ENCODE results near the gene KCNB1.

The KCNB1 gene

DNA sequence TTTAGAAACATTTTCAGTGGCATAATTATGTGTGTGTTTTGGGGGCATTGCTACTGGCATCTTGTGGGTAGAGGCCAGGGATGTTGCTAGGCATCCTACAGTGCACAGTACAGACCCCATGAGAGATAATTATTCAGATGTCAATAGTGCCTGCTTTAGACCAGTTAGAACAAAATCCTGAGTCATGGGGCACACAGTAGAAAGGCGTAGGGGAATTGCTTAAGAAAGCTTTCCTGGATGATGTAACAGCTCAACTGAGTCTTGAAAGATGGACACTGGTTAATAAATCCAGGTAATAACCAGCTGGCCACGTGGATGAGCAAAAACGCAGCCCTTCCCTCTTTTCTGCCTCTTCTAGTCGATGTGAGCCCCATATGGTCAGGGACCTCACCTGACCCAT, 51.1 kb downstream of the KCNB1 start:
- H3K4me1 ChIP-seq (ENCODE audit: control insufficient read depth in 2 of 2, insufficient read depth in 1 of 2, low read depth in 1 of 2, low read length in 2 of 2) = no peaks in the 10 kb centered on the region
- no peaks in the 10 kb centered on the region for H3K36me3 ChIP-seq (replicated peaks in 1 of 2; ENCODE audit: control insufficient read depth in 2 of 2, insufficient read depth in 2 of 2, low read length in 2 of 2)
- no peaks in the 10 kb centered on the region for H3K9me3 ChIP-seq (replicated peaks in 1 of 2; ENCODE audit: control insufficient read depth in 2 of 2, insufficient read depth in 1 of 2, low read depth in 1 of 2, low read length in 2 of 2)
- H3K9ac ChIP-seq (ENCODE audit: low read depth, low read length, poor library complexity) = no peak overlapping the region
- no peak overlapping the region for H2AFZ ChIP-seq (ENCODE audit: low read length)
- no CpG with 5 or more reads among the region's 4 CpGs for WGBS, 2 donors (ENCODE audit: extremely low coverage in 2 of 2, insufficient read length in 2 of 2, insufficient replicate concordance in 1 of 2)
- peaks cover 0 to 8% (median 0%) of the 10 kb centered on the region in 3 experiments for H3K27me3 ChIP-seq (ENCODE audit: control insufficient read depth in 3 of 3, insufficient read depth in 3 of 3, low read depth in 1 of 3, low read length in 3 of 3)
- no peak overlapping the region for H2BK12ac ChIP-seq (ENCODE audit: low read length)
- H3K18ac ChIP-seq (ENCODE audit: low read length) = no peak overlapping the region
- H3K14ac ChIP-seq (ENCODE audit: low read length) = no peak overlapping the region
- H3K4ac ChIP-seq (ENCODE audit: low read length) = no peak overlapping the region
- H3K79me1 ChIP-seq (ENCODE audit: low read depth, low read length) = no peaks in the 10 kb centered on the region
- no peak overlapping the region for H2BK15ac ChIP-seq (ENCODE audit: low read length)
- no peak overlapping the region for H2BK5ac ChIP-seq (ENCODE audit: low read length)
- H3K4me2 ChIP-seq (ENCODE audit: insufficient read depth, low read length, poor library complexity, severe bottlenecking) = no peak overlapping the region
- H3K27ac ChIP-seq (replicated peaks; ENCODE audit: low read length) = no peak overlapping the region
- no peak overlapping the region for H2AK5ac ChIP-seq (ENCODE audit: low read depth, low read length)
- no peak overlapping the region for H4K8ac ChIP-seq (ENCODE audit: low read depth, low read length)
- no peak overlapping the region for H3K23ac ChIP-seq (ENCODE audit: low read depth, low read length, poor library complexity)
- no peak overlapping the region for H3K4me3 ChIP-seq (ENCODE audit: low read length in 2 of 2)
- DNase-seq (ENCODE audit: low spot score) = no peak
- H2BK120ac ChIP-seq (ENCODE audit: low read depth, low read length) = no peak overlapping the region
- no peak overlapping the region for H4K91ac ChIP-seq (ENCODE audit: low read depth, low read length, poor library complexity)

DNA sequence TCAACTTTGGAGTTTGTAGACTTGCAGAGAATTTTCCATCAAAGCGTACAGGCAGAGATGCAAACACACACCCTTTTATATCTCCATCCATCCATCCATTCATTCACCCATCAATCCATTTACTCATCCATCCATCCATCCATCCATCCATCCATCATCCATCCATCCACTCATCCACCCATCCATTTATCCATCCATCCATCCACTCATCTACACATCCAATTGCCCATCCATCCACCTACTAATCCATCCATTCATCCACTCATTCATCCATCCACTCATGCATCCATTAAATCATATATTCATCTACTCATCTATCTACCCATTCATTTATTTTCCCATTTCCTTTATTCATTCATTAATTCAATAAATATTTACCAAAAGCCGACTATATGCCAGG, 52.1 kb downstream of the KCNB1 start:
- no peak overlapping the region for H3K4me3 ChIP-seq (ENCODE audit: low read length in 2 of 2)
- no peak overlapping the region for H3K27ac ChIP-seq (replicated peaks; ENCODE audit: low read length)
- no peaks in the 10 kb centered on the region for H3K79me1 ChIP-seq (ENCODE audit: low read depth, low read length)
- H2BK5ac ChIP-seq (ENCODE audit: low read length) = no peak overlapping the region
- H4K91ac ChIP-seq (ENCODE audit: low read depth, low read length, poor library complexity) = no peak overlapping the region
- H2BK15ac ChIP-seq (ENCODE audit: low read length) = no peak overlapping the region
- no peak overlapping the region for H4K8ac ChIP-seq (ENCODE audit: low read depth, low read length)
- no peak overlapping the region for H3K14ac ChIP-seq (ENCODE audit: low read length)
- peaks cover 0 to 8% (median 0%) of the 10 kb centered on the region in 3 experiments for H3K27me3 ChIP-seq (ENCODE audit: control insufficient read depth in 3 of 3, insufficient read depth in 3 of 3, low read depth in 1 of 3, low read length in 3 of 3)
- no peak overlapping the region for H3K9ac ChIP-seq (ENCODE audit: low read depth, low read length, poor library complexity)
- no peaks in the 10 kb centered on the region for H3K36me3 ChIP-seq (replicated peaks in 1 of 2; ENCODE audit: control insufficient read depth in 2 of 2, insufficient read depth in 2 of 2, low read length in 2 of 2)
- H3K18ac ChIP-seq (ENCODE audit: low read length) = no peak overlapping the region
- no peak overlapping the region for H2AK5ac ChIP-seq (ENCODE audit: low read depth, low read length)
- no peak overlapping the region for H3K23ac ChIP-seq (ENCODE audit: low read depth, low read length, poor library complexity)
- no peak overlapping the region for H2AFZ ChIP-seq (ENCODE audit: low read length)
- WGBS, 2 donors (ENCODE audit: extremely low coverage in 2 of 2, insufficient read length in 2 of 2, insufficient replicate concordance in 1 of 2) = 100% methylated on average over 1 of the region's 2 CpGs; no CpG with 5 or more reads in 1 of the 2 donors
- no peak overlapping the region for H3K4me2 ChIP-seq (ENCODE audit: insufficient read depth, low read length, poor library complexity, severe bottlenecking)
- H3K4me1 ChIP-seq (ENCODE audit: control insufficient read depth in 2 of 2, insufficient read depth in 1 of 2, low read depth in 1 of 2, low read length in 2 of 2) = no peaks in the 10 kb centered on the region
- no peak overlapping the region for H3K4ac ChIP-seq (ENCODE audit: low read length)
- H3K9me3 ChIP-seq (replicated peaks in 1 of 2; ENCODE audit: control insufficient read depth in 2 of 2, insufficient read depth in 1 of 2, low read depth in 1 of 2, low read length in 2 of 2) = no peaks in the 10 kb centered on the region
- no peak for DNase-seq (ENCODE audit: low spot score)
- no peak overlapping the region for H2BK120ac ChIP-seq (ENCODE audit: low read depth, low read length)
- H2BK12ac ChIP-seq (ENCODE audit: low read length) = no peak overlapping the region

DNA sequence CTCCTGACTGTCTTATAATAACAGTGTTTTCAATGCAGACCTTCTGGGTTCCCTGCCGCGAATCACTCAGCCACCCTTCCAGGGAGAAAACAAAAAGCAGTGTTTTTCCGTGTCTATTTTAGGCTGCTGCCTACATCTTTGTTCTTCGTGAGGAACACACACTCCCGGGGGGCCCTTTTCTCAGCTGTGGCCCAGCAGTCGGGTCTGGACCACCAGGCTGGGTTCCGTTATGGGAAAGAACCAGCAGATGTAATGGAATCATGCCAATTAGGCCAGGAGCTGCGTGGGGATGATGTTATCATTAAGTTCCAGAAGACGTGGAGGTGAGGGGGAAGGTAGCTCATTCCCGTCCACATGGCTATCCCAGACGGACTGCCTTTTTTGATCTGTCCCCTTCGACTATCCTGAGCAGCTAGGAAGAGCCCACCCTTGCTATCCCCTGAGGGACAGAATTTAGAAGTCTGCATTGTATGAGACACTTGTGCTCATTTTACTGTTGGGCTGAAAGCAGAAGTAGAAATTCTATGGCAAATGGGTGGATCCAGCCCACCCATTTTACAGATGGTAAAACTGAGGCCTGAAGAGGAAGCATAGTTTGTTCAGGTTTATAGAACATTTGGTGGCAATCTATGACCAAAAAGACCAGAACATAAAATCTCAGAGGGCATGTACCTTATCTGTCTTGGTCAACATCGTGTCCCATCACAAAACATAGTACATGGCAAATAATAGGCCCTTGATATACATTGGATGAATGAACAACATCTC, 54.5 kb downstream of the KCNB1 start:
- Histone ChIP-seq H3K23ac (ENCODE audit: low read depth, low read length, poor library complexity) (no peak overlapping the region), H2BK120ac (ENCODE audit: low read depth, low read length) (no peak overlapping the region), H4K91ac (ENCODE audit: low read depth, low read length, poor library complexity) (no peak overlapping the region), H2AK5ac (ENCODE audit: low read depth, low read length) (no peak overlapping the region), H4K8ac (ENCODE audit: low read depth, low read length) (peak overlapping the region; percentile 53), H2BK5ac (ENCODE audit: low read length) (no peak overlapping the region), H3K4me3 (ENCODE audit: low read length in 2 of 2) (no peak overlapping the region), H3K14ac (ENCODE audit: low read length) (no peak overlapping the region), H3K9ac (ENCODE audit: low read depth, low read length, poor library complexity) (no peak overlapping the region), H3K27ac (replicated peaks; ENCODE audit: low read length) (no peak overlapping the region), H3K18ac (ENCODE audit: low read length) (no peak overlapping the region), H3K4me2 (ENCODE audit: insufficient read depth, low read length, poor library complexity, severe bottlenecking) (no peak overlapping the region), H2AFZ (ENCODE audit: low read length) (no peak overlapping the region), H2BK12ac (ENCODE audit: low read length) (no peak overlapping the region), H3K79me1 (ENCODE audit: low read depth, low read length) (no peaks in the 10 kb centered on the region), H2BK15ac (ENCODE audit: low read length) (no peak overlapping the region), H3K36me3 (replicated peaks in 1 of 2; ENCODE audit: control insufficient read depth in 2 of 2, insufficient read depth in 2 of 2, low read length in 2 of 2) (no peaks in the 10 kb centered on the region), H3K4ac (ENCODE audit: low read length) (no peak overlapping the region), H3K9me3 (replicated peaks in 1 of 2; ENCODE audit: control insufficient read depth in 2 of 2, insufficient read depth in 1 of 2, low read depth in 1 of 2, low read length in 2 of 2) (peaks cover 0 to 2% of the 10 kb centered on the region in 2 donors), H3K27me3 (ENCODE audit: control insufficient read depth in 3 of 3, insufficient read depth in 3 of 3, low read depth in 1 of 3, low read length in 3 of 3) (no peaks in the 10 kb centered on the region), H3K4me1 (ENCODE audit: control insufficient read depth in 2 of 2, insufficient read depth in 1 of 2, low read depth in 1 of 2, low read length in 2 of 2) (peaks cover 0 to 5% of the 10 kb centered on the region in 2 donors)
- DNase-seq (ENCODE audit: low spot score) = no peak
- WGBS, 2 donors (ENCODE audit: extremely low coverage in 2 of 2, insufficient read length in 2 of 2, insufficient replicate concordance in 1 of 2) = no CpG with 5 or more reads among the region's 13 CpGs

DNA sequence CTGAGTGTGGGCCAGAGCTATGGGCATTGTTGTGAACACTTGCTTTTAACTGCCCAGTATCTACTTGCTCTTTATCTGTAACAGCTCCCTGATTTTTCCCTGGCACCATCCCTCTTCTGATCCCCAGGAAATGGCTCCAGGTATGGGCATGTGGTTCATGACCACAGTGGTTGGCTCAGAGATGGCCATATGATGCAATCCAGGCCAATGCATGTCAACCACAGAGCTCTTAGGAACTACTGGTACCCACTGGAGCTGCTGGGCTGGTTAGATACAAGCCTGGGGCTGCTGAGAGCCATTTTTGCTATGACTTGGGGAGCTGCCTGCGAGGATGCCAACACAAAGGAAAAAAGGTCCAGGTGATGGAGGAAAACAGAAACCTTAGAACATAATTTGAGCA, 55.6 kb downstream of the KCNB1 start:
- no peak overlapping the region for H3K4me3 ChIP-seq (ENCODE audit: low read length in 2 of 2)
- no peak overlapping the region for H3K18ac ChIP-seq (ENCODE audit: low read length)
- no peak overlapping the region for H2BK15ac ChIP-seq (ENCODE audit: low read length)
- no peak overlapping the region for H2AFZ ChIP-seq (ENCODE audit: low read length)
- H3K9ac ChIP-seq (ENCODE audit: low read depth, low read length, poor library complexity) = no peak overlapping the region
- WGBS, 2 donors (ENCODE audit: extremely low coverage in 2 of 2, insufficient read length in 2 of 2, insufficient replicate concordance in 1 of 2) = no CpG with 5 or more reads among the region's 1 CpG
- peaks cover 0 to 2% of the 10 kb centered on the region in 2 donors for H3K9me3 ChIP-seq (replicated peaks in 1 of 2; ENCODE audit: control insufficient read depth in 2 of 2, insufficient read depth in 1 of 2, low read depth in 1 of 2, low read length in 2 of 2)
- no peak overlapping the region for H2BK5ac ChIP-seq (ENCODE audit: low read length)
- H2BK12ac ChIP-seq (ENCODE audit: low read length) = no peak overlapping the region
- no peaks in the 10 kb centered on the region for H3K79me1 ChIP-seq (ENCODE audit: low read depth, low read length)
- no peaks in the 10 kb centered on the region for H3K27me3 ChIP-seq (ENCODE audit: control insufficient read depth in 3 of 3, insufficient read depth in 3 of 3, low read depth in 1 of 3, low read length in 3 of 3)
- no peak overlapping the region for H3K23ac ChIP-seq (ENCODE audit: low read depth, low read length, poor library complexity)
- H3K27ac ChIP-seq (replicated peaks; ENCODE audit: low read length) = no peak overlapping the region
- no peak overlapping the region for H4K91ac ChIP-seq (ENCODE audit: low read depth, low read length, poor library complexity)
- peaks cover 0 to 5% of the 10 kb centered on the region in 2 donors for H3K4me1 ChIP-seq (ENCODE audit: control insufficient read depth in 2 of 2, insufficient read depth in 1 of 2, low read depth in 1 of 2, low read length in 2 of 2)
- H3K4me2 ChIP-seq (ENCODE audit: insufficient read depth, low read length, poor library complexity, severe bottlenecking) = no peak overlapping the region
- H2BK120ac ChIP-seq (ENCODE audit: low read depth, low read length) = no peak overlapping the region
- H4K8ac ChIP-seq (ENCODE audit: low read depth, low read length) = no peak overlapping the region
- no peak overlapping the region for H2AK5ac ChIP-seq (ENCODE audit: low read depth, low read length)
- H3K36me3 ChIP-seq (replicated peaks in 1 of 2; ENCODE audit: control insufficient read depth in 2 of 2, insufficient read depth in 2 of 2, low read length in 2 of 2) = no peaks in the 10 kb centered on the region
- no peak overlapping the region for H3K4ac ChIP-seq (ENCODE audit: low read length)
- no peak overlapping the region for H3K14ac ChIP-seq (ENCODE audit: low read length)
- DNase-seq (ENCODE audit: low spot score) = no peak
